Urinary bladder (tissue), 4 donors: Measurements from ENCODE around the gene ZFP36. TPM values are rescaled to one million over a fixed set of nuclear protein-coding genes. Genes with fewer than 3 reads are reported as not detected.
A peak's percentile ranks its signal among the peaks of the same experiment; 100 is the strongest.

Source experiments
- DNase-seq: peaks from one replicate; pipeline ENCODE4 v3.0.0-alpha.2; 2015; ENCODE audit errors: extremely low spot score
- H3K27ac ChIP-seq: one replicate; pipeline ENCODE4 v1.5.1; 2013; ENCODE audit warnings: low read depth, mild to moderate bottlenecking, moderate library complexity
- H3K36me3 ChIP-seq: one replicate; pipeline ENCODE4 v1.6.1; 2013; ENCODE audit warnings: mild to moderate bottlenecking, moderate library complexity; ENCODE audit not compliant: insufficient read depth
- H3K4me1 ChIP-seq: one replicate; pipeline ENCODE4 v1.6.1; 2013; ENCODE audit warnings: mild to moderate bottlenecking, moderate library complexity; ENCODE audit not compliant: insufficient read depth
- H3K4me3 ChIP-seq: one replicate; pipeline ENCODE4 v1.5.1; 2013; ENCODE audit warnings: low read depth, low read length
- WGBS: extraction: QIAGEN DNeasy Blood & Tissue Kit; methylation state at CpG from one replicate; pipeline ENCODE4 v1.1.7; 2013; 5-methylcytosine and 5-hydroxymethylcytosine counted together
- polyA plus RNA-seq: library from polyadenylated mRNA; stranded (reverse); fragments of 200-250 nt; gene quantifications from one replicate; pipeline ENCODE4 v1.2.3, GENCODE V29; 2013
- total RNA-seq: library from RNA; depleted of rRNA; stranded (reverse); fragments of >200 nt; gene quantifications from one replicate; pipeline ENCODE4 v1.2.3, GENCODE V29; 2014
- donor health status: healthy with polysubstance abuse.
- donor health status: healthy.

The ZFP36 gene, protein sequence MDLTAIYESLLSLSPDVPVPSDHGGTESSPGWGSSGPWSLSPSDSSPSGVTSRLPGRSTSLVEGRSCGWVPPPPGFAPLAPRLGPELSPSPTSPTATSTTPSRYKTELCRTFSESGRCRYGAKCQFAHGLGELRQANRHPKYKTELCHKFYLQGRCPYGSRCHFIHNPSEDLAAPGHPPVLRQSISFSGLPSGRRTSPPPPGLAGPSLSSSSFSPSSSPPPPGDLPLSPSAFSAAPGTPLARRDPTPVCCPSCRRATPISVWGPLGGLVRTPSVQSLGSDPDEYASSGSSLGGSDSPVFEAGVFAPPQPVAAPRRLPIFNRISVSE
- total RNA-seq (13.0 TPM), polyA plus RNA-seq (759 TPM)

DNA sequence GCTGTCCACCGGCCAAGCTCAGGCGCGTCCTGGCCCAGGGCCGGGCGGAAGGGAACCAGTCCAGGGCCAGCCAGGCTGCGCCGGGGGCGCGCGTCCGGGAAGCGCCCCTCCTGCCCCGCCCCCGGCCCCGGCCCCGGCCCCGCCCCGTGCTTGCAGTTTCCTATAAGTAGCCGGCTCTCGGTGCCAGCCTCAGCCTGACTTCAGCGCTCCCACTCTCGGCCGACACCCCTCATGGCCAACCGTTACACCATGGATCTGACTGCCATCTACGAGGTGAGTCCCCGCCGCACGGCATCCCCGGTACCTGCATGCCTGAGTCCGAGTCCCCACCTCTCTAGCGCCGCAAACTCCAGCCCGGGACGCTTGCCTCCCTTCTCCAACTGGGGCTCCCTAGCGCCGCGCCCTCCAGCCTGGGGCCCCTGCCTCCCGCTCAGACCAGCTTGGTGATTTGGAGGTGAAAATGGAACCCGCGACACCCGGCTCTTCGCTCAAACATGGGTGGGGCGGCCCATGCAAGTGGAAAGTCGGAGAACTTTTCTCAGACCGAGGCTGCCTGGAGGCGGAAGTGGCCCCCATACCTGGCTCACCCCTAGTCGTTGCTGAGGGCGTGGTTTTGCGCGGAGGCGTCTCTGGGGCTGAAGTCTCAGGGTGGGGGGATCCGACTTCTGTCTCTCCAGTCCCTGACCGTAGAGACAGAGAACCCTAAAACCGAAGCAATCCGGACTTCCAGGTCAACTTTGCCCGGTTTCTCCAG lies at the start of gene ZFP36:
Gene ZFP36, plus strand, starts transcription at position 192 of the 754 bp plus-strand sequence. Its CDS starts 58 bp downstream, at position 250.
- WGBS, result 1% methylated on average over 56 of the region's 56 CpGs

GRCh38 chr19:39359026-39359425 lies 47.6 kb upstream of the ZFP36 start:
- DNase-seq, result no peak
- H3K27ac ChIP-seq, result no peak overlapping the region
- H3K36me3 ChIP-seq, result peaks cover 4% of the 10 kb centered on the region

More for the DNA sequence above, at the start of gene ZFP36:
- no peak for DNase-seq
- no peaks in the 10 kb centered on the region for H3K4me1 ChIP-seq
- peak within 1 kb of the TSS; percentile 100 for H3K27ac ChIP-seq
- peaks cover 11% of the 10 kb centered on the region for H3K36me3 ChIP-seq
- H3K4me3 ChIP-seq, result peak within 1 kb of the TSS; percentile 60

GRCh38 chr19:39360599-39360998 lies 46.0 kb upstream of the ZFP36 start:
- WGBS, result 97% methylated on average over 1 of the region's 1 CpG
- Histone ChIP-seq H3K36me3 (peaks cover 4% of the 10 kb centered on the region), H3K4me1 (no peaks in the 10 kb centered on the region), H3K4me3 (no peak overlapping the region), H3K27ac (no peak overlapping the region)
- DNase-seq, result no peak

More at GRCh38 chr19:39359026-39359425, 47.6 kb upstream of the ZFP36 start:
- Histone ChIP-seq H3K4me1 (no peaks in the 10 kb centered on the region), H3K4me3 (no peak overlapping the region)
- WGBS, result 91% methylated on average over 3 of the region's 3 CpGs

- H3K36me3 ChIP-seq, result no peaks in the 10 kb centered on the region
- DNase-seq, result no peak
- H3K4me1 ChIP-seq, result no peaks in the 10 kb centered on the region
- WGBS, result 59% methylated on average over 6 of the region's 6 CpGs
- no peak overlapping the region for H3K4me3 ChIP-seq
- H3K27ac ChIP-seq, result no peak overlapping the region
Observed at GRCh38 chr19:39362682-39363657, 43.7 kb upstream of the ZFP36 start.

DNA sequence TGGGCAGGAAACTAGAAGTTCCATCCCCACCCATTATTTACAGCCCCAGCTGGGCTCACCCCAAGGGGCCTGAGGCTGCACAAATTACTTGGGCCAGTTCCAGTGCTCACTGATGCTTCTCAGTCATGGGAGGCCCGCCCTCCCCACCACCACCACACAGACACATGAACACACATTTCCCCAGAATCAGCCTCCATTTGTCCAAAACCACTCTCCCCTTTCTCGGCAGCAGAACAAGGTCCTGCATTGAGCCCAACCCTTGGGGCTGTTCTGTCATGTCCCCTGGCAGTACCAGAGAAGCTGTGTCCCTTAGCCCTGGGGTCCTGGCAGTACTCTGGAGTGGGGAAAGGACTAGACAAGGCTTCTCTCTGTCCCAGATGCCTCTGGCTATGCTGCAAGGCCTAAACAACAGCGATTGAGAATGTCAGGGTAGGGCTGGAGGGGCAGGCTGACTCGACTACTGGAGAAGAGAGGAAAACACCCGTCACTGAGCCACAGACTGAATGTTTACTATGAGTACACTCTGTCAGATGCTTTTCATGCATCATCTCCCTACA lies 42.7 kb upstream of the ZFP36 start:
- H3K4me1 ChIP-seq, result no peaks in the 10 kb centered on the region

GRCh38 chr19:39365531-39365930 lies 41.1 kb upstream of the ZFP36 start:
- Histone ChIP-seq H3K27ac (no peak overlapping the region), H3K4me3 (no peak overlapping the region), H3K4me1 (no peaks in the 10 kb centered on the region), H3K36me3 (no peaks in the 10 kb centered on the region)
- 100% methylated on average over 1 of the region's 1 CpG for WGBS
- no peak for DNase-seq

More for the DNA sequence above, 42.7 kb upstream of the ZFP36 start:
- Histone ChIP-seq H3K36me3 (no peaks in the 10 kb centered on the region), H3K27ac (no peak overlapping the region), H3K4me3 (no peak overlapping the region)
- WGBS, result 63% methylated on average over 5 of the region's 5 CpGs
- no peak for DNase-seq

DNA sequence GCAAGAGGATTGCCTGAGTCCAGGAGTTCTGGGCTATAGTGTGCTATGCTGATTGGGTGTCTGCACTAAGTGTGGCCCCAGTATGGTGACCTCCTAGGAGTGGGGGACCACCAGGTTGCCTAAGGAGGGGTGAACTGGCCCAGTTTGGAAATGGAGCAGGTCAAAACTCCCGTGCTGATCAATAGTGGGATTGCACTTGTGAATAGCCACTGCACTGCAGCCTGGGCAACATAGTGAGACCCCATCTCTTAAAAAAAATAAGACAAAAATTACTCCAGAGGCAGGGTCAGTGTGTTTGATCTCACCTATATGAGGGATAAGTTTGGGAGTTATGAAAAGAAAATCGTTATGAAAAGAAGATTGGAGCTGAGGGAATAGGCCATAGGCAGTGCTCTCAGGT lies 37.4 kb upstream of the ZFP36 start:
- no peaks in the 10 kb centered on the region for H3K36me3 ChIP-seq
- DNase-seq, result no peak
- no peaks in the 10 kb centered on the region for H3K4me1 ChIP-seq

DNA sequence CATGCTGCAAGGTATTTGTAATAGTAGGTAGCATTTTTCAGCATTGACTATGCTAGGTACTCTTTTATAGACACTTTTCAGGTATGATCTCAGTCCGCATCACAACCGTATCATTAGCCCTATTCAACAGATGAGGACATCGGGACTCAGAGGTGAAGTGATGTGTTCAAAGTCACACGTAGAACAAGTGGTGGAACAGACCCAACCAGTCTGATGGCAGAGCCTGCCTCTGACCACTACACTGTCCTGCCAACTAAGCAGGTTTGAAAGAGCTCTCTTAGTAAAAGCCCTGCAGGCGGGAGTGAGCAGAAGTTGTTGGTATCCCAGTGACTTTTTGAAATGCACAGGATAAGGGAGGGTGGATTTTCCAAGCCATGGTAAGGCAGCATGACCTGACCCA lies 35.9 kb upstream of the ZFP36 start:
- H3K4me1 ChIP-seq, result no peaks in the 10 kb centered on the region
- WGBS, result 92% methylated on average over 5 of the region's 5 CpGs
- no peak overlapping the region for H3K4me3 ChIP-seq
- no peaks in the 10 kb centered on the region for H3K36me3 ChIP-seq
- no peak overlapping the region for H3K27ac ChIP-seq
- DNase-seq, result no peak

More for the DNA sequence above, 37.4 kb upstream of the ZFP36 start:
- H3K4me3 ChIP-seq, result no peak overlapping the region
- H3K27ac ChIP-seq, result no peak overlapping the region
- WGBS, result 85% methylated on average over 2 of the region's 2 CpGs

DNA sequence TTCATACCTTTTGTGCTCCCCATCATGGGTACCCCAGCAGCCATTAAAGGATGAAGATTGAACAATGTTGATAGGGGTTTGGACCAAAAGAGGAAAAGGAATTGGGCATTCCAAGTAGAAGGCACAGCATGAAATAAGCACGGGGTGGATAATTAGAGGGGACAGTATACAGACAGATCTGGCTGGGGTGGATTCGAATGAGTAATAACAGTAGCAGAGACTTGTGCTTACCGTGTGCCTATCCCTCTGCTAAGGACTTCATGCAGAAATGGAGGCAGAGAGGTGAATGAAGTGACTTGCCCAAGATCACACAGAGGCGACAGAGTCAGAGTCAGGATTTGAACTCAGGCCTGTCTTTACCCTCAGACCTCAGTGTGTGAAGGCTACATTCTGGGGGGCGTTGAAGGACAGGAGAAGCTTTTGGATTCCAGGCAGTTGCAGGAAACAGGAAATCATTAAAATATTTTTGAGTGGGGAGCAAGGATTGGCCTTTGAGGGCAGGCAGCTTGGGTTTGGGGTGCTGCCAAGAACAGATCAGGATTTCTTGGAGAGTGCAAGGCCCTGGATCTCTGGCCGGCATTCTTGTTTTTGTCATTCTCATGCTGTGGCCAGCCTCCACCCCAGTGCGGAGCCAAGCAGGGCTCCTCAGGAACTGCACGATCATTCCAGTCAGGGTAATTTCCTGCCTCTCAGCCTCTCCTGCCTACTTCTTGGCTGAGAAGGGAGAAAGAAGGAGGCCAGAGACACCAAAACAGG lies 34.4 kb upstream of the ZFP36 start:
- peak; percentile 31 for DNase-seq
- Histone ChIP-seq H3K4me1 (no peaks in the 10 kb centered on the region), H3K4me3 (no peak overlapping the region), H3K36me3 (no peaks in the 10 kb centered on the region), H3K27ac (peak overlapping the region; percentile 88)
- 25% methylated on average over 8 of the region's 8 CpGs for WGBS

DNA sequence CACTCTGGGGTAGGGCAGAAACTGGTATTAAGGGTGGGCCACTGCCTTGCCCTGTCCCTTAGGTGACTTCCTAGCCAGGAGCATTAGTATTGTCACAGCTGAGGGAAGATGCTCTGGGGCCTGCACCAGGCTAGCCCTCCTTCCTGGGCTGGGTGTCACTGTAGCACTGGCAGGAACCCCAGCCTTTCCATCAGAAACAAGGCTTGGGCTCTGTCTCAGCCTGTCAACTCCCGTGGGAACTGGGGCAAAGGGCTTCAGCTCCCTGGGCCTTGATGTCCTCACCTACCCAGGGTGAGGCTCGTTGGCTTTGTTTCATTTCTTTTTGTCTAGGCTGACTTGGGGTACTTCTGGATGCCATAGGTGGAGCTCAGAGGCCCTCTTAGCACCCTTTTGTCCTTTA lies 33.7 kb upstream of the ZFP36 start:
- Histone ChIP-seq H3K4me1 (no peaks in the 10 kb centered on the region), H3K4me3 (no peak overlapping the region), H3K36me3 (peaks cover 4% of the 10 kb centered on the region), H3K27ac (peak overlapping the region; percentile 88)
- WGBS, result 31% methylated on average over 2 of the region's 2 CpGs
- no peak for DNase-seq

DNA sequence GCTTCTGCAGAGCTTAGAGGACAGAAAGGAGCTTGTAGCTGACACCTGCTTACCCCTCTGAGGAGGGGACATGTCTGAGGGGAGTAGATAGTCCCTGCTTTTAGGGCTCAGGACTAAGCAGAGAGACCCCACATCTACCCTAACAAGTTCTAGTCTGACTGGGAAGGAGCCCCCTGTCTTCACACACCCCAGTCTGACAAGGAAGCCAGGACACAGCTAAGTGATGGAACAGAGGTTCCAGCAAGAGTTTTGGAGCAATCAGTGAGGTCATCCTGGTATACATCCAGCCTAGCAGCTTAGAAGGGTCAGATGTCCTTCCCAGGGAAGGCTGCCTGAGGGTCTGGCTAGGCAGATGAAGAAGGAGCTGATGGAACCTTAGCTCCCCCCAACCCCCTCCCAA lies 30.7 kb upstream of the ZFP36 start:
- Histone ChIP-seq H3K36me3 (peaks cover 7% of the 10 kb centered on the region), H3K27ac (no peak overlapping the region), H3K4me3 (no peak overlapping the region), H3K4me1 (no peaks in the 10 kb centered on the region)
- no peak for DNase-seq
